Stimulated activated CD8-positive, alpha-beta memory T cell treated with anti-CD3 and anti-CD28 coated beads, Interleukin-7, amount 100 ng/mL, for 48 hours (primary cell): Measurements from ENCODE around the gene CXCL10.
"Not testable (repeated sequence)": the region's sequence is repeated elsewhere in the genome, so short reads cannot be mapped to it uniquely, and the experiment has no call there.

ENCODE experiments used
- DNase-seq, 2 donors: peaks; one replicate each; pipeline ENCODE4 v3.0.0-alpha.2; 2020; ENCODE audit warnings: low read depth in 1 of 2; ENCODE audit errors: extremely low read depth in 1 of 2

The CXCL10 gene

GRCh38 chr4:76023389-76023788, at the start of gene CXCL10:
Gene CXCL10 (minus strand): TSS chr4:76023497. CDS start chr4:76023431, 66 bp downstream.
- no peak for DNase-seq

- DNase-seq: no peak
These were observed 49.5 kb upstream of the CXCL10 start for GRCh38 chr4:76072760-76073159.

- DNase-seq: peak; percentile 21 to 47
These were observed 44.5 kb upstream of the CXCL10 start for GRCh38 chr4:76067652-76068286.

- DNase-seq: no peak
These were observed 43.2 kb upstream of the CXCL10 start for GRCh38 chr4:76066546-76066945.

- DNase-seq: no peak
These were observed 38.7 kb upstream of the CXCL10 start for GRCh38 chr4:76061982-76062381.

GRCh38 chr4:76061421-76061820, 38.1 kb upstream of the CXCL10 start:
- DNase-seq: no peak

- no peak for DNase-seq
These were observed 37.2 kb upstream of the CXCL10 start for GRCh38 chr4:76060506-76060905.

- no peak for DNase-seq
These were observed 36.5 kb upstream of the CXCL10 start for GRCh38 chr4:76059750-76060149.

GRCh38 chr4:76058888-76059426, 35.7 kb upstream of the CXCL10 start:
- DNase-seq: no peak

GRCh38 chr4:76058302-76058701, 35.0 kb upstream of the CXCL10 start:
- DNase-seq: no peak

- no peak for DNase-seq
These were observed 32.1 kb upstream of the CXCL10 start for GRCh38 chr4:76055421-76055820.

GRCh38 chr4:76055016-76055415, 31.7 kb upstream of the CXCL10 start:
- DNase-seq: peak in 1 of 2 donors; percentile 26

- DNase-seq: no peak
These were observed 30.4 kb upstream of the CXCL10 start for GRCh38 chr4:76053730-76054129.

GRCh38 chr4:76050560-76051050, 27.3 kb upstream of the CXCL10 start:
- DNase-seq: not testable (repeated sequence)

- DNase-seq: not testable (repeated sequence)
These were observed 26.6 kb upstream of the CXCL10 start for GRCh38 chr4:76049860-76050416.

- DNase-seq: not testable (repeated sequence)
These were observed 21.4 kb upstream of the CXCL10 start for GRCh38 chr4:76044686-76045085.

- DNase-seq: not testable (repeated sequence)
These were observed 20.0 kb upstream of the CXCL10 start for GRCh38 chr4:76043306-76043705.

GRCh38 chr4:76042241-76042998, 19.1 kb upstream of the CXCL10 start:
- not testable (repeated sequence) for DNase-seq

- DNase-seq: no peak
These were observed 13.6 kb upstream of the CXCL10 start for GRCh38 chr4:76036855-76037254.

- DNase-seq: no peak
These were observed 12.6 kb upstream of the CXCL10 start, which contains the start of gene CXCL11 for GRCh38 chr4:76035799-76036380. Gene CXCL11 (minus strand): TSS chr4:76036070. CDS start chr4:76035987, 83 bp downstream.

GRCh38 chr4:76035141-76035540, 11.8 kb upstream of the CXCL10 start:
- DNase-seq: no peak
